ENCODE results near the gene LSS.
"Not testable (repeated sequence)": the region's sequence is repeated elsewhere in the genome, so short reads cannot be mapped to it uniquely, and the experiment has no call there.

Gene LSS

DNA sequence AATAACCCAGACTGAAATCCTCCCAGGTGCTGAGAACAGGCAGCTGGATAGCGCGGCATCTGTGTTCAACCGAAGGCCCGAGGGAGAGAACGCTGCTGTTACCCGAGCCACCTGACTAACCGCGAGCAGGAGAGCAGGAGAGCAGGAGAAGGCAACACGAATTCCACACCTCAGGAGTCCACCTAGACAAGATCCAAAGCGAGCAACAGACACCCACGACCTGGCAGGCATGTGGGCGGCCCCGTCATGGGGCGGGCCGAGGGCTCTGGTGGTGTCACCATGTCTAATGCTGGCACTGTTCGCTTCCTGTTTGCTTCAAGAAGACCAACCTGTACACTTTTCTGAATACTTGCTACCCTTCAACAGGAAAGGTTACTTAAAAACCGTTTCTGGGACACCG is 23.4 kb downstream of the LSS start:
- Histone ChIP-seq H3K9me3 (ENCODE audit: control insufficient read depth, insufficient read depth, low read length) (no peaks in the 10 kb centered on the region), H3K27ac (ENCODE audit: low read length) (no peak overlapping the region), H3K27me3 (ENCODE audit: control insufficient read depth, insufficient read depth, low read length) (no peaks in the 10 kb centered on the region), H3K4me3 (ENCODE audit: low read length) (no peak overlapping the region), H3K36me3 (ENCODE audit: control insufficient read depth, insufficient read depth, low read length) (peaks cover 44% of the 10 kb centered on the region), H3K4me1 (ENCODE audit: control insufficient read depth, insufficient read depth, low read length) (no peaks in the 10 kb centered on the region)
- no peak for DNase-seq (ENCODE audit: low read depth, low spot score)
- no CpG with 5 or more reads among the region's 18 CpGs for WGBS (ENCODE audit: insufficient coverage, insufficient read length)

DNA sequence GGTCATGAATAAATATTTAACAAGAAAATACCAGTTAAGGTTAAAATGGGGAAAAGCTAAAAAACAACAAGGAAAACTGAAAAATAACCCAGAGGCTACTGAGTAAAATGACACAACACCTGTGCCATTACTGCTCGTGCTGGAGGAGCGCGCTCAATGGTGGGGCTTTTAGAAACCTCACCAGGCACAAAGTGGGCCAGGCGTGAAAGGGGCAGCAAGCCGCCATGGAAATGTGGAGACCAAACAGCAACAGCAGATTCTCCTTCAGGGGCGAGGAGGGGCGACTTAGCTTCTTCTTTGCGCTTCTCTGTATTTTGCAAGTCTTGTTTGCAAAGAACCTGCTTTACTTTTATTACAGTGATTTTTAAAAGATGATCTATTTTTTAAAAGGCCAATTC is 25.4 kb downstream of the LSS start:
- no peaks in the 10 kb centered on the region for H3K27me3 ChIP-seq (ENCODE audit: control insufficient read depth, insufficient read depth, low read length)
- H3K4me3 ChIP-seq (ENCODE audit: low read length) = no peak overlapping the region
- no peak for DNase-seq (ENCODE audit: low read depth, low spot score)
- no peaks in the 10 kb centered on the region for H3K4me1 ChIP-seq (ENCODE audit: control insufficient read depth, insufficient read depth, low read length)
- no peaks in the 10 kb centered on the region for H3K9me3 ChIP-seq (ENCODE audit: control insufficient read depth, insufficient read depth, low read length)
- no peak overlapping the region for H3K27ac ChIP-seq (ENCODE audit: low read length)
- whole genome bisulfite sequencing (ENCODE audit: insufficient coverage, insufficient read length) = no CpG with 5 or more reads among the region's 8 CpGs
- peaks cover 35% of the 10 kb centered on the region for H3K36me3 ChIP-seq (ENCODE audit: control insufficient read depth, insufficient read depth, low read length)

DNA sequence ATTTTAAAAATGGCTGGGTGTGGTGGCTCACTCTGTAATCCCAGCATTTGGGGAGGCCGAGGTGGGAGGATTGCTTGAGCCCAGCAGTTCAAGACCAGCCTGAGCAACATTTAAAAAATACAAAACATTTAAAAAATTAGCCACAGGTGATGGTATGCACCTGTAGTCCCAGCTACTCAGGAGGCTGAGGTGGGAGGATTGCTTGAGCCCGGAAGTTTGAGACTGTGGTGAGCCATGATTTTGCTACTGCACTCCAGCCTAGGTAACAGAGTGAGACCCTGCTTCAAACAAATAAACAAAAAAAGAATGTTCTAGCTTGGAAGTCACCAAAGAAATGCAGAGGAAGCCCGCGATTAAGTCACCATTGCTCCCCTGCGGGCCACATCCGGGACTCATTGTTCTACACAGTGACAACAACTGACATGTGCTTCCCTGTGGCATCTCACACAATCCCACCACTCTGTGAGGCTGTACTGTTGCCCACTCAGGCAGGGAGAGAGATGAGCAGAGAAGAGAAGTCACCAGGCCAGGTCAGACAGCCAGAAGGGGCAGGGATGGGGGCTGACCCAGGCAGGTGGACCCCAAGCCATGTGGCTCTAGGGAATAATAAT is 25.9 kb downstream of the LSS start:
- Histone ChIP-seq H3K27ac (ENCODE audit: low read length) (no peak overlapping the region), H3K27me3 (ENCODE audit: control insufficient read depth, insufficient read depth, low read length) (no peaks in the 10 kb centered on the region), H3K4me1 (ENCODE audit: control insufficient read depth, insufficient read depth, low read length) (no peaks in the 10 kb centered on the region), H3K4me3 (ENCODE audit: low read length) (no peak overlapping the region), H3K36me3 (ENCODE audit: control insufficient read depth, insufficient read depth, low read length) (peaks cover 30% of the 10 kb centered on the region), H3K9me3 (ENCODE audit: control insufficient read depth, insufficient read depth, low read length) (no peaks in the 10 kb centered on the region)
- no CpG with 5 or more reads among the region's 6 CpGs for WGBS (ENCODE audit: insufficient coverage, insufficient read length)
- DNase-seq (ENCODE audit: low read depth, low spot score) = no peak

GRCh38 chr21:46200877-46201803 is 27.4 kb downstream of the LSS start:
- H3K4me3 ChIP-seq (ENCODE audit: low read length); H3K27me3 ChIP-seq (ENCODE audit: control insufficient read depth, insufficient read depth, low read length); H3K9me3 ChIP-seq (ENCODE audit: control insufficient read depth, insufficient read depth, low read length); DNase-seq (ENCODE audit: low read depth, low spot score); H3K27ac ChIP-seq (ENCODE audit: low read length); H3K4me1 ChIP-seq (ENCODE audit: control insufficient read depth, insufficient read depth, low read length): not testable (repeated sequence)
- H3K36me3 ChIP-seq (ENCODE audit: control insufficient read depth, insufficient read depth, low read length) = peaks cover 20% of the 10 kb centered on the region
- no CpG with 5 or more reads among the region's 8 CpGs for WGBS (ENCODE audit: insufficient coverage, insufficient read length)

- Histone ChIP-seq H3K4me3 (ENCODE audit: low read length) (no peak overlapping the region), H3K9me3 (ENCODE audit: control insufficient read depth, insufficient read depth, low read length) (no peaks in the 10 kb centered on the region), H3K4me1 (ENCODE audit: control insufficient read depth, insufficient read depth, low read length) (no peaks in the 10 kb centered on the region), H3K27me3 (ENCODE audit: control insufficient read depth, insufficient read depth, low read length) (no peaks in the 10 kb centered on the region), H3K27ac (ENCODE audit: low read length) (no peak overlapping the region), H3K36me3 (ENCODE audit: control insufficient read depth, insufficient read depth, low read length) (peaks cover 24% of the 10 kb centered on the region)
- WGBS (ENCODE audit: insufficient coverage, insufficient read length) = no CpG with 5 or more reads among the region's 13 CpGs
- no peak for DNase-seq (ENCODE audit: low read depth, low spot score)
These were observed 28.9 kb downstream of the LSS start for GRCh38 chr21:46199436-46200373.

DNA sequence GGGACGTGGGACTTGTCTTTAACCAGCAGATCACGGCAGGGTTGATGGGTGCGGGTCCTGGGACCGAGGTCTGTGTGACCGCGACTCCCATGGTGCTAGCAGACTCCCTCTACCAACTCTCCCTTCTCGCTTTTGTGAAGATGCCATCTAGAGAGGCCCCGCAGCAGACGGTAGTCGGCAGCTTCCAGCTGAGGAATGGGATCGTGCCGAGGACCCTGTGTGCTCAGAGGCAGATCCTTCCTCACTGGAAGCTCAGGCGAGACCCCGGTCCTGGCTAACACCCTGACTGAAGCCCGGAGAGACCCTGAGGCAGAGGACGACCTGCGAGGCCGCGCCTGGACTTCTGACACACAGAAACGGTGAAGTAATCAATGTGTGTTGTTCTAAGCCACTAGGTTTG is 31.8 kb downstream of the LSS start:
- Histone ChIP-seq H3K36me3 (ENCODE audit: control insufficient read depth, insufficient read depth, low read length) (peaks cover 45% of the 10 kb centered on the region), H3K4me3 (ENCODE audit: low read length) (no peak overlapping the region), H3K4me1 (ENCODE audit: control insufficient read depth, insufficient read depth, low read length) (no peaks in the 10 kb centered on the region), H3K27me3 (ENCODE audit: control insufficient read depth, insufficient read depth, low read length) (no peaks in the 10 kb centered on the region), H3K9me3 (ENCODE audit: control insufficient read depth, insufficient read depth, low read length) (no peaks in the 10 kb centered on the region), H3K27ac (ENCODE audit: low read length) (no peak overlapping the region)
- no peak for DNase-seq (ENCODE audit: low read depth, low spot score)
- WGBS (ENCODE audit: insufficient coverage, insufficient read length) = no CpG with 5 or more reads among the region's 20 CpGs

DNA sequence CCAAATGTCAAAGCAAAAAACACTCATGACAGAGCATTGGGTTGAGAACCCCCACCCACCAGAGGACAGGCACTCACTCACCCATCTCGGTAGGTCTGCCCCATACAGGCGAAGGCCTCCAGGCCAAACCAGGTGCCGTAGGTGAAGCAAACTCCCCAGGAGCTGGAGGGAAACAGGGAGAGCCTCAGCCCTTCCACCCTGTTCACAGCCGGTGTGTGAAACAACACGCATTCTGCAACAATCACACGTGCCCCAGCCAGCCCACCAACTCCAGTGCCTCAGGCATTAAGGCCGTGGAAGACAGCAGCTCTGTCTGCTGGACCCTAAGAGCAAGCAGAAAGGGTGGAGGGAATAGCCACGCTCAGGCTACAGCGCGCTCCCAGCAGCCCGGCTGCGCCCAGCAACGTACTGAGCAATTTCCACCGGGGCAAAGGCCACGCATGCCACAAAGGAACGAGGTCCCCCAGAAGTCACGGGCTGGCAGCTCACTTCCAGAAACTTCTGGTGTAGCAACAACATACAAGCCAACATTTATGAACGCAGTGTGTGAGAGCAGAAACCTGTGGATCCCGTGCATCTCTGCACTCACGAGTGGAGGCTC is 32.9 kb downstream of the LSS start:
- WGBS (ENCODE audit: insufficient coverage, insufficient read length) = no CpG with 5 or more reads among the region's 20 CpGs
- Histone ChIP-seq H3K4me1 (ENCODE audit: control insufficient read depth, insufficient read depth, low read length) (no peaks in the 10 kb centered on the region), H3K27ac (ENCODE audit: low read length) (no peak overlapping the region), H3K27me3 (ENCODE audit: control insufficient read depth, insufficient read depth, low read length) (no peaks in the 10 kb centered on the region), H3K9me3 (ENCODE audit: control insufficient read depth, insufficient read depth, low read length) (no peaks in the 10 kb centered on the region), H3K36me3 (ENCODE audit: control insufficient read depth, insufficient read depth, low read length) (peaks cover 50% of the 10 kb centered on the region), H3K4me3 (ENCODE audit: low read length) (no peak overlapping the region)
- DNase-seq (ENCODE audit: low read depth, low spot score) = no peak

DNA sequence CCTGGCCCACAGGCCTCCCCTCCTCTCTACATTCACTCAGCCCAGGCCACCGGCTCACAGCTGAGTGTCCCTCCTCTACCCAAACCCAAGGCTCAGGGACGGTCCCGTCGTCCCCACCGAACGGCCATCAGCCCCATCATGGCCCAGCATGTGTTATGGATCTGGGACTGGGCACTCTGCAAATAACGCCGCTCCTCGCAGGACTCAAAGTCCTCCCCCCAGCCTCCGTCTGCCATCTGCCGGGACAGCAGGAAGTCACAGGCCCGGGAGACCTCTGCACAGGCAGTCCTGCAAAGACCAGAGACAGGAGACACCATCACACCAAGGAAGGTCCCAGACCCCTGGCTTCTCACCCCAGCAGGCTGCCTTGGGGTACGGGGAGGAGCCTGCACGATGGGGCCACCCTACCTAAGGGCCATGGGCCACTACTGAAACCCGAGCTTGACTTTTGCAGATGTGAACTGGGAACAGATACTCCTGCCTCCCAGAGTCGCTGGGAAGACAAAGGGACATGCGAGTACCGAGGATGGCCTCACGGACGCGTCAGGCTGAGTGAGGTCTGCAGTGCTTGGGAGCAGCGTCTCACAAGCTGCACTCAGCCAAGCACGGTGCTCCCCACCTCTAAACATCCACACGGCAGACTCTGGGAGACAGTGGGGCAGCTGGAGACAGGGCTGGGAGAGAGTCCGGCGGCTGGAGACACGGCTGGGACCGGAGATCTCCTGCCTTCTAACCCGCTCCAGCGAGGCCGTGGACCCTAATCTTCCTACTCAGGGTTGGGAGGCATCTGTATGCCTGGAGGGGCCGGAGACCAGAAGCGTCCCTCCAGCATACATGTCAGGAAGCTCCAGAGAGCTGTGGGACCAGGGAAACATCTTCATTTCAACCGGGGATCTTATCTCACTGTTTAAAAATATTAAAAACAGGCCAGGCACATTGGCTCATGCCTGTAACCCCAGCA is 33.9 kb downstream of the LSS start:
- Histone ChIP-seq H3K27ac (ENCODE audit: low read length) (no peak overlapping the region), H3K9me3 (ENCODE audit: control insufficient read depth, insufficient read depth, low read length) (no peaks in the 10 kb centered on the region), H3K27me3 (ENCODE audit: control insufficient read depth, insufficient read depth, low read length) (no peaks in the 10 kb centered on the region), H3K36me3 (ENCODE audit: control insufficient read depth, insufficient read depth, low read length) (peaks cover 49% of the 10 kb centered on the region), H3K4me1 (ENCODE audit: control insufficient read depth, insufficient read depth, low read length) (no peaks in the 10 kb centered on the region), H3K4me3 (ENCODE audit: low read length) (no peak overlapping the region)
- no CpG with 5 or more reads among the region's 34 CpGs for WGBS (ENCODE audit: insufficient coverage, insufficient read length)
- no peak for DNase-seq (ENCODE audit: low read depth, low spot score)

GRCh38 chr21:46193829-46194373 is 34.7 kb downstream of the LSS start:
- Histone ChIP-seq H3K4me1 (ENCODE audit: control insufficient read depth, insufficient read depth, low read length) (no peaks in the 10 kb centered on the region), H3K4me3 (ENCODE audit: low read length) (no peak overlapping the region), H3K27ac (ENCODE audit: low read length) (no peak overlapping the region), H3K36me3 (ENCODE audit: control insufficient read depth, insufficient read depth, low read length) (peaks cover 43% of the 10 kb centered on the region), H3K9me3 (ENCODE audit: control insufficient read depth, insufficient read depth, low read length) (no peaks in the 10 kb centered on the region), H3K27me3 (ENCODE audit: control insufficient read depth, insufficient read depth, low read length) (no peaks in the 10 kb centered on the region)
- WGBS (ENCODE audit: insufficient coverage, insufficient read length) = no CpG with 5 or more reads among the region's 10 CpGs
- DNase-seq (ENCODE audit: low read depth, low spot score) = no peak

Data from iPS DF 6.9 (cell line).